ENCODE measurements around the gene OSBP. TPM values are rescaled to one million over a fixed set of nuclear protein-coding genes. Genes with fewer than 3 reads are reported as not detected.
"Not testable (repeated sequence)": the region's sequence is repeated elsewhere in the genome, so short reads cannot be mapped to it uniquely, and the experiment has no call there.

OSBP gene
- total RNA-seq, 4 donors from 2014 or later = 27.4 to 45.2 (median 34.9) TPM

DNA sequence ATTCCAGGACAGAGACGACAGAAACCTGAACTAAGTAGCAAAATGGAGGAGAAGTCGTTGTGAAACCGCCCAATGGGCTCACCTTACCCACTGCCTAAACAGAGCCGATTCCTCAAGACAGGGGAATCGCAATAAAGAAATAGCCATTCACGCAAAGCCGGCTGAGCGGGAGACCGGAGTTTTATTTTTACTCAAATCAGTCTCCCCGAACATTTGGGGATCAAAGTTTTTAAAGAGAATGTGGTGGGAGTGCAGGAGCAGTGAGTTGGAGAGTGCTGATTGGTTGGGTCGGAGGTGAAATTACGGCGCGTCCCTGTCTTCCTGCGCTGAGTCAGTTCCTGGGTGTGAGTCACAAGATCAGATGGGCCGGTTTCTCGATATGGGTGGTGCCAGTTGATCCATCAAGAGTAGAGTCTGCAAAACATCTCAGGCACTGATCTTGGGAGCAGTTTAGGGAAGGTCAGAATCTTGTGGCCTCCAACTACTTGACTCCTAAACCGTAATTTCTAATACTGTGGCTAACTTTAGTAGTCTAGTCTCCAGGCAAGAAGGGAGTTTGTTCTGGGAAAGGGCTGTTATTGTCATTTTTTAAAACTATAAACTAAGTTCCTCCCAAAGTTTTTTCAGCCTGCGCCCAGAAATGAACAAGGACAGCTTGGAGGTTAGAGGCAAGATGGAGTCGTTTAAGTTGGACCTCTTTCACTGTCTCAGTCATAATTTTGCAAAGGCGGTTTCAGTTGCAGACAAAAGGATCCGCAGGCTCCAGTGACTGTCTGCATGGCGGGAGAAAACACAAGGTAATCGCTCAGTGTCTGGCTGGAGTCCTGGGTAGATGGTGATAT, 70.2 kb downstream of the OSBP start:
- in situ Hi-C loops (cut with MboI; ENCODE audit: low sequenced_read_pairs in 4 of 4) = loop anchor here in 1 of 4 donors (25.0 kb wide), 1 partner anchor 267 kb away; the partner anchor contains the start of gene MRPL16
- no peaks in the 10 kb centered on the region for H3K36me3 ChIP-seq
- H3K27me3 ChIP-seq = no peaks in the 10 kb centered on the region
- ATAC-seq = no peak
- peaks cover 3 to 4% of the 10 kb centered on the region in 2 donors for H3K4me1 ChIP-seq
- H3K9me3 ChIP-seq = no peaks in the 10 kb centered on the region
- no peak overlapping the region for H3K27ac ChIP-seq
- no peak for DNase-seq
- no peak for TF ChIP-seq POLR2A (IDR thresholded peaks at IDR 0.05)
- TF ChIP-seq, protein P1, sequence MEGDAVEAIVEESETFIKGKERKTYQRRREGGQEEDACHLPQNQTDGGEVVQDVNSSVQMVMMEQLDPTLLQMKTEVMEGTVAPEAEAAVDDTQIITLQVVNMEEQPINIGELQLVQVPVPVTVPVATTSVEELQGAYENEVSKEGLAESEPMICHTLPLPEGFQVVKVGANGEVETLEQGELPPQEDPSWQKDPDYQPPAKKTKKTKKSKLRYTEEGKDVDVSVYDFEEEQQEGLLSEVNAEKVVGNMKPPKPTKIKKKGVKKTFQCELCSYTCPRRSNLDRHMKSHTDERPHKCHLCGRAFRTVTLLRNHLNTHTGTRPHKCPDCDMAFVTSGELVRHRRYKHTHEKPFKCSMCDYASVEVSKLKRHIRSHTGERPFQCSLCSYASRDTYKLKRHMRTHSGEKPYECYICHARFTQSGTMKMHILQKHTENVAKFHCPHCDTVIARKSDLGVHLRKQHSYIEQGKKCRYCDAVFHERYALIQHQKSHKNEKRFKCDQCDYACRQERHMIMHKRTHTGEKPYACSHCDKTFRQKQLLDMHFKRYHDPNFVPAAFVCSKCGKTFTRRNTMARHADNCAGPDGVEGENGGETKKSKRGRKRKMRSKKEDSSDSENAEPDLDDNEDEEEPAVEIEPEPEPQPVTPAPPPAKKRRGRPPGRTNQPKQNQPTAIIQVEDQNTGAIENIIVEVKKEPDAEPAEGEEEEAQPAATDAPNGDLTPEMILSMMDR (IDR thresholded peaks at IDR 0.05 in 4 of 5, conservative IDR thresholded peaks at IDR 0.05 in 1 of 5) = no peak
- no peak overlapping the region for H3K4me3 ChIP-seq
- intact Hi-C loops (cut with DNase I; ENCODE audit: low total_unique reads) = loop anchor here (5.0 to 10.0 kb wide), 2 partner anchors 267 to 401 kb away; partner anchors contain the start of genes FAM111A and MRPL16

DNA sequence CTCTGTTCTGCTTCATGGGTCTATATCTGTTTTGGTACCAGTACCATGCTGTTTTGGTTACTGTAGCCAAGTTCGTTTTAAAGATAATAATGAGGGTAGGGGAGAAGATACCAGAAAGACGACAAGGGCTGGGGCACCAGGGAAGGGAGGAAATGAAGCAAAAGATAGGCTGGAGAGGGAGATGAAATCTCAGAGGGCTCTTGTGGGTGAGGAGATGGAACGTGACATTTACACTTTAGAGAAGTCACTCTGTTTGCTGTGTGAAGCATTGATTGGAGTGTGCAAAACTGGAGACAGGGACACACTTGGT, 70.8 kb downstream of the OSBP start:
- intact Hi-C loops (cut with DNase I; ENCODE audit: low total_unique reads) (loop anchor here (5.0 to 10.0 kb wide), 2 partner anchors 267 to 400 kb away; partner anchors contain the start of genes FAM111A and MRPL16), in situ Hi-C loops (cut with MboI; ENCODE audit: low sequenced_read_pairs in 4 of 4) (loop anchor here in 1 of 4 donors (25.0 kb wide), 1 partner anchor 267 kb away; the partner anchor contains the start of gene MRPL16)
- no peak for TF ChIP-seq POLR2A (IDR thresholded peaks at IDR 0.05)
- TF ChIP-seq, protein P1 (IDR thresholded peaks at IDR 0.05 in 4 of 5, conservative IDR thresholded peaks at IDR 0.05 in 1 of 5) = no peak
- ATAC-seq (no peak), DNase-seq (no peak)
- no peaks in the 10 kb centered on the region for H3K9me3 ChIP-seq
- H3K36me3 ChIP-seq = no peaks in the 10 kb centered on the region
- H3K4me3 ChIP-seq = no peak overlapping the region
- no peaks in the 10 kb centered on the region for H3K27me3 ChIP-seq
- peaks cover 3 to 4% of the 10 kb centered on the region in 2 donors for H3K4me1 ChIP-seq
- no peak overlapping the region for H3K27ac ChIP-seq

DNA sequence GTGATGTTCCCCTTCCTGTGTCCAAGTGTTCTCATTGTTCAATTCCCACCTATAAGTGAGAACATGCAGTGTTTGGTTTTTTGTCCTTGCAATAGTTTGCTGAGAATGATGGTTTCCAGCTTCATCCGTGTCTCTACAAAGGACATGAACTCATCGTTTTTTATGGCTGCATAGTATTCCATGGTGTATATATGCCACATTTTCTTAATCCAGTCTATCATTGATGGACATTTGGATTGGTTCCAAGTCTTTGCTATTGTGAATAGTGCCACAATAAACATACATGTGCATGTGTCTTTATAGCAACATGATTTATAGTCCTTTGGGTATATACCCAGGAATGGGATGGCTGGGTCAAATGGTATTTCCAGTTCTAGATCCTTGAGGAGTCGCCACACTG, 71.9 kb downstream of the OSBP start:
- not testable (repeated sequence) for H3K4me3 ChIP-seq, H3K36me3 ChIP-seq, H3K27ac ChIP-seq, H3K9me3 ChIP-seq, H3K4me1 ChIP-seq, ATAC-seq, DNase-seq, H3K27me3 ChIP-seq
- intact Hi-C loops (cut with DNase I; ENCODE audit: low total_unique reads) (loop anchor here (10.0 kb wide), 1 partner anchor 399 kb away; the partner anchor contains the start of gene FAM111A), in situ Hi-C loops (cut with MboI; ENCODE audit: low sequenced_read_pairs in 4 of 4) (loop anchor here in 1 of 4 donors (25.0 kb wide), 1 partner anchor 269 kb away; the partner anchor contains the start of gene MRPL16)

DNA sequence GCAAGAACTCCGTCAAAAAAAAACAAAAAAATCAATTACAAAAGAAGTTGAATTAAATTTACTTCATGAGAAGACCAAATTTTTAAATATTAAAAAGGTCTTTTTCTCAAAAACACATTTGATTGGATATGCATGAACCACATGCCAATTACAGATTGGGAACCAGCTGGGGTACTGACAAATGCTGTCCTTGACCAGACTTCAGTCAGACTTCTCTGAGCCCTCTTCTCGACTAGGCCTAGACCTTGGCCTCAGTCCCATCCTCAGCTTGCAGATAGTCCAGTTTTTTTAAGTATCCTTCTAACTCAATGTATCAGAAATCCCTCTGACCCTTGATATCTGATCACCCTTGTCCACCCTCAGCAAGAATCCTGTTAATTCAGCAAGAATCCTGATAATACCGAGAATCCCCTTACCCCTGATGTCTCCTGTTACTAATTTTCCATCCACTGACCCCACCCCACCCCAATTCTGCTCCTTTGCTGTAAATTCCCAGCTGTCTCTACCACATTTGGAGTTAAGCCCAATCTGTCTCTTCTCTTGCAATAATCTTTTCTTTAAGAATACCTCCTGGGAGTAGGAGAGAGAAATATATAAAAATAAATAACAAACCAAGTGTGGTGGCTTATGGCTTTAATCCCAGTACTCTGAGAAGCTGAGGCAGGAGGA, 73.3 kb downstream of the OSBP start:
- intact Hi-C loops (cut with DNase I; ENCODE audit: low total_unique reads) (loop anchor here (10.0 kb wide), 1 partner anchor 397 kb away; the partner anchor contains the start of gene FAM111A), in situ Hi-C loops (cut with MboI; ENCODE audit: low sequenced_read_pairs in 4 of 4) (loop anchor here in 1 of 4 donors (25.0 kb wide), 1 partner anchor 270 kb away; the partner anchor contains the start of gene MRPL16)
- Histone ChIP-seq H3K27ac (no peak overlapping the region), H3K9me3 (no peaks in the 10 kb centered on the region), H3K36me3 (no peaks in the 10 kb centered on the region), H3K4me3 (no peak overlapping the region), H3K4me1 (no peaks in the 10 kb centered on the region), H3K27me3 (no peaks in the 10 kb centered on the region)
- DNase-seq = no peak
- no peak for ATAC-seq
- TF ChIP-seq, protein P1 (IDR thresholded peaks at IDR 0.05 in 4 of 5, conservative IDR thresholded peaks at IDR 0.05 in 1 of 5) = no peak
- no peak for TF ChIP-seq POLR2A (IDR thresholded peaks at IDR 0.05)
